RWPE2 (cell line): ENCODE results near the gene TCF7L2.
A peak's percentile ranks its signal among the peaks of the same experiment; 100 is the strongest.

Experiments used
- ATAC-seq: fragments of 200-7000 bp; cut with Tn5 transposase; 3 replicates; pipeline ENCODE4 v1.9.1; 2021; ENCODE audit warnings: low read depth
- DNase-seq: peaks from one replicate; pipeline ENCODE4 v3.0.0-alpha.2; 2020; ENCODE audit warnings: low spot score
- H3K27ac ChIP-seq: fragments of 450-650 bp; 2 replicates; pipeline ENCODE4 v1.5.1; 2017; ENCODE audit warnings: mild to moderate bottlenecking; ENCODE audit not compliant: poor library complexity, severe bottlenecking
- H3K27me3 ChIP-seq: fragments of 250-450 bp; sonication (Bioruptor Pico); 2 replicates; pipeline ENCODE4 v1.5.1; 2021; ENCODE audit warnings: mild to moderate bottlenecking, moderate library complexity; ENCODE audit not compliant: insufficient read depth, poor library complexity, severe bottlenecking
- H3K36me3 ChIP-seq: fragments of 250-450 bp; sonication (Bioruptor Pico); 2 replicates; pipeline ENCODE4 v1.5.1; 2020; ENCODE audit warnings: low read depth, mild to moderate bottlenecking, moderate library complexity
- H3K4me1 ChIP-seq: fragments of 250-450 bp; sonication (Bioruptor Pico); 2 replicates; pipeline ENCODE4 v1.5.1; 2021; ENCODE audit warnings: mild to moderate bottlenecking, moderate library complexity; ENCODE audit not compliant: insufficient read depth, poor library complexity, severe bottlenecking
- H3K4me3 ChIP-seq: fragments of 250-450 bp; sonication (Bioruptor Pico); 2 replicates; pipeline ENCODE4 v1.5.1; 2021; ENCODE audit warnings: mild to moderate bottlenecking, moderate library complexity; ENCODE audit not compliant: severe bottlenecking
- H3K9me3 ChIP-seq: fragments of 250-450 bp; sonication (Bioruptor Pico); 2 replicates; pipeline ENCODE4 v1.5.1; 2021; ENCODE audit warnings: mild to moderate bottlenecking, moderate library complexity; ENCODE audit not compliant: severe bottlenecking
- CTCF ChIP-seq: fragments of 450-650 bp; IDR thresholded peaks from one replicate; pipeline ENCODE4 v1.5.1; 2017; ENCODE audit warnings: mild to moderate bottlenecking, moderate library complexity; ENCODE audit not compliant: poor library complexity, severe bottlenecking

Gene TCF7L2

GRCh38 chr10:113047605-113047962, 97.5 kb downstream of the TCF7L2 start:
- Histone ChIP-seq H3K27ac (peak overlapping the region; percentile 6), H3K4me1 (peaks cover 39% of the 10 kb centered on the region), H3K4me3 (no peak overlapping the region), H3K27me3 (no peaks in the 10 kb centered on the region), H3K36me3 (0 out of 2 replicates have a peak, but pooled peaks cover 6% of the 10 kb centered on the region), H3K9me3 (no peaks in the 10 kb centered on the region)
- DNase-seq: no peak
- no peak for TF ChIP-seq CTCF
- ATAC-seq: peak; percentile 28; the same call in 1 of the 3 replicates

- H3K27ac ChIP-seq: peak overlapping the region; percentile 6
Observed at GRCh38 chr10:113047963-113048781, 98.1 kb downstream of the TCF7L2 start.

GRCh38 chr10:113049881-113050280, 99.8 kb downstream of the TCF7L2 start:
- Histone ChIP-seq H3K27ac (no peak overlapping the region), H3K4me1 (peaks cover 44% of the 10 kb centered on the region), H3K27me3 (no peaks in the 10 kb centered on the region), H3K4me3 (no peak overlapping the region), H3K9me3 (no peaks in the 10 kb centered on the region), H3K36me3 (no peaks in the 10 kb centered on the region)
- ATAC-seq (no peak), DNase-seq (no peak)
- no peak for TF ChIP-seq CTCF

More at GRCh38 chr10:113047963-113048781, 98.1 kb downstream of the TCF7L2 start:
- Histone ChIP-seq H3K27me3 (no peaks in the 10 kb centered on the region), H3K4me1 (peaks cover 39% of the 10 kb centered on the region), H3K36me3 (0 out of 2 replicates have a peak, but pooled peaks cover under 1% of the 10 kb centered on the region), H3K4me3 (no peak overlapping the region), H3K9me3 (no peaks in the 10 kb centered on the region)
- DNase-seq (no peak), ATAC-seq (no peak)
- TF ChIP-seq CTCF: no peak

- DNase-seq (no peak), ATAC-seq (no peak)
- Histone ChIP-seq H3K27me3 (no peaks in the 10 kb centered on the region), H3K9me3 (no peaks in the 10 kb centered on the region), H3K4me3 (no peak overlapping the region), H3K4me1 (peaks cover 37% of the 10 kb centered on the region), H3K36me3 (no peaks in the 10 kb centered on the region), H3K27ac (no peak overlapping the region)
- peak; percentile 8 for TF ChIP-seq CTCF
Observed at GRCh38 chr10:113052076-113052830, 102.2 kb downstream of the TCF7L2 start.

GRCh38 chr10:113053091-113053490, 103.0 kb downstream of the TCF7L2 start:
- Histone ChIP-seq H3K4me3 (no peak overlapping the region), H3K4me1 (peaks cover 37% of the 10 kb centered on the region), H3K9me3 (no peaks in the 10 kb centered on the region), H3K27ac (no peak overlapping the region), H3K36me3 (no peaks in the 10 kb centered on the region), H3K27me3 (no peaks in the 10 kb centered on the region)
- TF ChIP-seq CTCF: no peak
- DNase-seq (no peak), ATAC-seq (no peak)
